HG03280 (cell line): ENCODE data around the gene SRCIN1.
"Not testable (repeated sequence)": the region's sequence is repeated elsewhere in the genome, so short reads cannot be mapped to it uniquely, and the experiment has no call there.

Experiments
- ATAC-seq: cut with Tn5 transposase; IDR thresholded peaks from one replicate; pipeline ENCODE4 v1.9.1; 2021; ENCODE audit warnings: mild to moderate bottlenecking, moderate library complexity; ENCODE audit not compliant: unreplicated experiment

The SRCIN1 gene

GRCh38 chr17:38530856-38531255 lies 74.9 kb downstream of the SRCIN1 start:
- ATAC-seq: not testable (repeated sequence)

GRCh38 chr17:38528141-38528540 lies 77.6 kb downstream of the SRCIN1 start:
- ATAC-seq: not testable (repeated sequence)

- ATAC-seq: not testable (repeated sequence)
These were observed 79.2 kb downstream of the SRCIN1 start for GRCh38 chr17:38526526-38526925.

GRCh38 chr17:38512473-38513058 lies 93.2 kb downstream of the SRCIN1 start:
- no peak for ATAC-seq

- ATAC-seq: no peak
These were observed 94.3 kb downstream of the SRCIN1 start for GRCh38 chr17:38511150-38512108.

GRCh38 chr17:38510421-38511149 lies 95.2 kb downstream of the SRCIN1 start:
- ATAC-seq: no peak

- ATAC-seq: no peak
These were observed 95.9 kb downstream of the SRCIN1 start for GRCh38 chr17:38509772-38510420.

GRCh38 chr17:38508954-38509771 lies 96.6 kb downstream of the SRCIN1 start:
- ATAC-seq: no peak

GRCh38 chr17:38508570-38508950 lies 97.2 kb downstream of the SRCIN1 start:
- no peak for ATAC-seq

- no peak for ATAC-seq
These were observed 97.7 kb downstream of the SRCIN1 start for GRCh38 chr17:38507921-38508569.

- ATAC-seq: no peak
These were observed 98.3 kb downstream of the SRCIN1 start for GRCh38 chr17:38507436-38507835.

GRCh38 chr17:38504216-38504615 lies 101.5 kb downstream of the SRCIN1 start:
- ATAC-seq: no peak

- ATAC-seq: not testable (repeated sequence)
These were observed 102.4 kb downstream of the SRCIN1 start for GRCh38 chr17:38503286-38503913.

- ATAC-seq: not testable (repeated sequence)
These were observed 104.0 kb downstream of the SRCIN1 start for GRCh38 chr17:38501718-38502117.

GRCh38 chr17:38499230-38499629 lies 106.5 kb downstream of the SRCIN1 start:
- not testable (repeated sequence) for ATAC-seq

GRCh38 chr17:38498353-38498752 lies 107.4 kb downstream of the SRCIN1 start:
- no peak for ATAC-seq

GRCh38 chr17:38497656-38498055 lies 108.1 kb downstream of the SRCIN1 start:
- not testable (repeated sequence) for ATAC-seq

- ATAC-seq: not testable (repeated sequence)
These were observed 111.6 kb downstream of the SRCIN1 start for GRCh38 chr17:38494152-38494551.
